Neural progenitor cell (in vitro differentiated cells): ENCODE results near the gene LARP6.

Experiments used
- CTCF ChIP-seq: fragments of 200-600 bp; sonication (generic); IDR thresholded peaks from 2 replicates; pipeline ENCODE4 v1.5.1; 2017; ENCODE audit warnings: antibody characterized with exemption, mild to moderate bottlenecking
- EZH2 ChIP-seq: fragments of 200-600 bp; sonication (generic); IDR thresholded peaks from 2 replicates; pipeline ENCODE4 v1.6.1; 2017; ENCODE audit warnings: antibody characterized with exemption, mild to moderate bottlenecking, moderate library complexity
- EZH2phosphoT487 ChIP-seq: fragments of 200-600 bp; sonication (generic); IDR thresholded peaks from 2 replicates; pipeline ENCODE4 v1.6.1; 2017; ENCODE audit warnings: antibody characterized with exemption

DNA sequence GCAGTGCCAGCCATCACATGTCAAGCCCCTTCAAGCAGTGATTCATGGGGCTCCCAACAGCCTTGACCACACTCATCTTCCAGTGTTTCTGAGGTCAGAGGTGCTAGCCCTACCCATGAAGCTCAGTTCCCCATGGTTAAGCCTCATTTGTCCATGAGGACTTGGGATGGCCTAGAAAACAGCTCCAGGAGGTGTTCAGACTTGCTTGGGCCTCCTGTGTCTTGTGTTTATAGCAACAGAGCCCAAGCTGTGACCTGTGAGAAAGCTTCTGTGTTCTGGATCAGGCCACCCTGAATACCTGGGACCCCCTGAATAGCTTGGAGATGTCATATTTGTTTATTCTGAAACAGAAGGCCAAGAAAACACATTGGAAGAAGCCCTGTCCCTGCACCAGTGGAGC lies 36.7 kb downstream of the LARP6 start:
- no peak for TF ChIP-seq CTCF
- TF ChIP-seq EZH2 = no peak
- TF ChIP-seq EZH2phosphoT487 = no peak
